DOHH2 (cell line): Measurements from ENCODE around the gene SYCN.

Experiments
- H3F3A ChIP-seq: fragments of 200-600 bp; sonication (generic), shearing (Covaris generic); 2 replicates; pipeline ENCODE4 v1.6.0; 2016; ENCODE audit warnings: antibody characterized with exemption, mild to moderate bottlenecking; ENCODE audit not compliant: control insufficient read depth, insufficient read depth
- H3K27ac ChIP-seq: fragments of 200-600 bp; sonication (generic); 2 replicates; pipeline ENCODE4 v1.5.1; 2014; ENCODE audit warnings: low read depth, mild to moderate bottlenecking, low read length, moderate library complexity
- H3K27me3 ChIP-seq: fragments of 200-600 bp; sonication (generic); 2 replicates; pipeline ENCODE4 v1.6.1; 2014; ENCODE audit warnings: mild to moderate bottlenecking, low read length, mixed read lengths; ENCODE audit not compliant: control insufficient read depth
- H3K36me3 ChIP-seq: fragments of 200-600 bp; sonication (generic); 2 replicates; pipeline ENCODE4 v1.6.1; 2014; ENCODE audit warnings: mild to moderate bottlenecking, low read length, moderate library complexity, mixed read lengths; ENCODE audit not compliant: control insufficient read depth
- H3K4me1 ChIP-seq: fragments of 200-600 bp; sonication (generic); 2 replicates; pipeline ENCODE4 v1.6.1; 2014; ENCODE audit warnings: mild to moderate bottlenecking, low read length, mixed read lengths; ENCODE audit not compliant: control insufficient read depth
- H3K4me2 ChIP-seq: fragments of 200-600 bp; sonication (generic); 2 replicates; pipeline ENCODE4 v1.6.0; 2014; ENCODE audit warnings: mild to moderate bottlenecking, low read length, moderate library complexity
- H3K4me3 ChIP-seq: fragments of 200-600 bp; sonication (generic); 2 replicates; pipeline ENCODE4 v1.5.1; 2014; ENCODE audit warnings: mild to moderate bottlenecking, low read length, mixed read lengths
- H3K79me2 ChIP-seq: fragments of 200-600 bp; sonication (generic); 2 replicates; pipeline ENCODE4 v1.6.1; 2014; ENCODE audit warnings: mild to moderate bottlenecking, low read length, mixed read lengths; ENCODE audit not compliant: control insufficient read depth
- H3K9me2 ChIP-seq: fragments of 200-600 bp; sonication (generic); replicated peaks from 2 replicates; pipeline ENCODE4 v1.6.1; 2014; ENCODE audit warnings: mild to moderate bottlenecking, low read length, mixed read lengths; ENCODE audit not compliant: control insufficient read depth
- H3K9me3 ChIP-seq: fragments of 200-600 bp; sonication (generic); 2 replicates; pipeline ENCODE4 v1.6.1; 2014; ENCODE audit warnings: antibody characterized with exemption, low read length, mixed read lengths; ENCODE audit not compliant: control insufficient read depth, insufficient read depth
- H4K20me1 ChIP-seq: fragments of 200-600 bp; sonication (generic); 2 replicates; pipeline ENCODE4 v1.6.0; 2014; ENCODE audit warnings: low read depth, mild to moderate bottlenecking, antibody characterized with exemption, low read length, moderate library complexity; ENCODE audit not compliant: control insufficient read depth, insufficient read depth
- CTCF ChIP-seq: fragments of 200-600 bp; sonication (generic); IDR thresholded peaks from one replicate; pipeline ENCODE4 v1.5.1; 2014; ENCODE audit warnings: antibody characterized with exemption, mild to moderate bottlenecking, low read depth, low read length; ENCODE audit not compliant: poor library complexity, severe bottlenecking
- EZH2phosphoT487 ChIP-seq: fragments of 200-600 bp; sonication (generic); IDR thresholded peaks from 2 replicates; pipeline ENCODE4 v1.6.1; 2017; ENCODE audit warnings: borderline replicate concordance, mild to moderate bottlenecking, antibody characterized with exemption, low read length, moderate library complexity, mixed read lengths

Gene SYCN

GRCh38 chr19:39170386-39171231 lies 33.5 kb downstream of the SYCN start:
- Histone ChIP-seq H3K27ac (no peak overlapping the region), H3K36me3 (no peaks in the 10 kb centered on the region), H3K4me2 (no peak overlapping the region), H3F3A (no peaks in the 10 kb centered on the region), H3K4me1 (no peaks in the 10 kb centered on the region), H3K27me3 (no peaks in the 10 kb centered on the region), H3K9me2 (no peaks in the 10 kb centered on the region), H3K4me3 (no peak overlapping the region), H3K9me3 (no peaks in the 10 kb centered on the region), H4K20me1 (no peaks in the 10 kb centered on the region), H3K79me2 (no peaks in the 10 kb centered on the region)
- TF ChIP-seq CTCF: no peak
- TF ChIP-seq EZH2phosphoT487: no peak

GRCh38 chr19:39169143-39169810 lies 34.8 kb downstream of the SYCN start:
- Histone ChIP-seq H3K9me2 (no peaks in the 10 kb centered on the region), H3K9me3 (no peaks in the 10 kb centered on the region), H3K27ac (no peak overlapping the region), H3K36me3 (no peaks in the 10 kb centered on the region), H3F3A (no peaks in the 10 kb centered on the region), H4K20me1 (no peaks in the 10 kb centered on the region), H3K27me3 (no peaks in the 10 kb centered on the region), H3K4me2 (no peak overlapping the region), H3K4me1 (no peaks in the 10 kb centered on the region), H3K4me3 (no peak overlapping the region), H3K79me2 (no peaks in the 10 kb centered on the region)
- TF ChIP-seq EZH2phosphoT487 (no peak), CTCF (no peak)

GRCh38 chr19:39168258-39169142 lies 35.6 kb downstream of the SYCN start:
- H3K27ac ChIP-seq: no peak overlapping the region
- no peaks in the 10 kb centered on the region for H3K9me2 ChIP-seq
- H3K9me3 ChIP-seq: no peaks in the 10 kb centered on the region
- H3K4me1 ChIP-seq: no peaks in the 10 kb centered on the region
- no peak overlapping the region for H3K4me2 ChIP-seq
- no peaks in the 10 kb centered on the region for H3K27me3 ChIP-seq
- no peaks in the 10 kb centered on the region for H3K79me2 ChIP-seq
- H3F3A ChIP-seq: no peaks in the 10 kb centered on the region
- TF ChIP-seq EZH2phosphoT487 (no peak), CTCF (no peak)
- no peak overlapping the region for H3K4me3 ChIP-seq
- no peaks in the 10 kb centered on the region for H3K36me3 ChIP-seq
- H4K20me1 ChIP-seq: no peaks in the 10 kb centered on the region
